Left renal pelvis (tissue), 4 donors: Measurements from ENCODE around the gene AGXT2. TPM values are rescaled to one million over a fixed set of nuclear protein-coding genes. Genes with fewer than 3 reads are reported as not detected.

ENCODE experiments used
- DNase-seq, 4 donors: peaks; one replicate each; pipeline ENCODE4 v3.0.0-alpha.2; 2013; ENCODE audit warnings: low read depth in 4 of 4, low spot score in 3 of 4
- polyA plus RNA-seq, 4 donors: library from polyadenylated mRNA; unstranded; fragments of 120-200 nt; gene quantifications; one replicate each; pipeline ENCODE4 v1.2.1, GENCODE V29; 2013; ENCODE audit not compliant: insufficient read length in 4 of 4

Gene AGXT2, protein sequence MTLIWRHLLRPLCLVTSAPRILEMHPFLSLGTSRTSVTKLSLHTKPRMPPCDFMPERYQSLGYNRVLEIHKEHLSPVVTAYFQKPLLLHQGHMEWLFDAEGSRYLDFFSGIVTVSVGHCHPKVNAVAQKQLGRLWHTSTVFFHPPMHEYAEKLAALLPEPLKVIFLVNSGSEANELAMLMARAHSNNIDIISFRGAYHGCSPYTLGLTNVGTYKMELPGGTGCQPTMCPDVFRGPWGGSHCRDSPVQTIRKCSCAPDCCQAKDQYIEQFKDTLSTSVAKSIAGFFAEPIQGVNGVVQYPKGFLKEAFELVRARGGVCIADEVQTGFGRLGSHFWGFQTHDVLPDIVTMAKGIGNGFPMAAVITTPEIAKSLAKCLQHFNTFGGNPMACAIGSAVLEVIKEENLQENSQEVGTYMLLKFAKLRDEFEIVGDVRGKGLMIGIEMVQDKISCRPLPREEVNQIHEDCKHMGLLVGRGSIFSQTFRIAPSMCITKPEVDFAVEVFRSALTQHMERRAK
- polyA plus RNA-seq = 10 to 100 TPM in 3 of 4 donors, 1 to 10 TPM in 1; 1.4 to 52.4 (median 39.9) TPM

DNA sequence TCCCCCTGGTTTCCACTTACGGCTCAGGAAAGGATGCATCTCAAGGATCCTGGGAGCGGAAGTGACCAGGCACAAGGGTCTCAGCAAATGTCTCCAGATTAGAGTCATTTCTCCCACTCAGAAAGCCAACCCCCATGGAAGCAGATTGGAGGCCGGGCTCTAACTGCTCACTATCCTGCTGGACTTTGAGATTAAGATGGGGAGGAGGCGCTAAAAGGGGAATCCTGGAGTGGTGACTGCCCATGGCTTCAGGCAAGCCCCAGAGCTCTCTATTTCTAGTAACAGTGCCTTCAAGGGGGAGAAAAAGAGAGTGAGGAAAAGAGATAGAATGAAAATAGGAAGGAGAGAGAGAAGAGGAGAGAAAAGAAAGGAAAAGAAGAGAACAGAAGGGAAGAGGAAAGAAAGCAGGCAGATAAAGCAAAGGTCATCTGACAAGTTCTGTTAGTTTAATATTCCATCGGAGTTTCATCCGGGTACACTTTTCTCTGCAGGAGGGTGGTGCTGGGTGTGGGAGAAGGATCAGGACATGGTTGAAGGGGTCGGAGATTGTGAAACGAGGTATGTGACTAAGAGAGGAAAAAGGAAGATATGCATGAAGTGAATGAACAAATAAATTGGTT lies at the start of gene AGXT2:
AGXT2 (minus strand) TSS at position 165 of the 620 bp plus-strand sequence; CDS start at position 108, 57 bp downstream.
- DNase-seq = peak in 1 of 4 donors; percentile 24

DNA sequence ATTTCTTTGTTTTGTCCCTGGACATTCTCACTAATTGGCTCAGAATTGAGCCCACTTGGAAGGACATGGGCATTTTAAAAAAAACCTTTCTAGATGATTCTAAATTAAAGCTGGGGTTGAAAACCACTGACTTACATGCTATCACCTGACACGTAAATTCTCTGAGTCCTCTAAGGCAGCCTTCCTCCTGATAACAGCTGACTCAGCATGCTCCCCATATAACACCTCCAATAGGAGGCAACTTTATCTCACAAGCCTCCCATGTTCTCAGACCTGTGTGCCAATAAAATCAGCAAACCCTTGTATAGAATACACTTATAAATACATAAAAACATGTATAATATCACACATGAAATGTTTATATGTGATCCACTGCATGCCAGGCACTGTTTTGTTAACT lies 49.2 kb upstream of the AGXT2 start:
- no peak for DNase-seq

DNA sequence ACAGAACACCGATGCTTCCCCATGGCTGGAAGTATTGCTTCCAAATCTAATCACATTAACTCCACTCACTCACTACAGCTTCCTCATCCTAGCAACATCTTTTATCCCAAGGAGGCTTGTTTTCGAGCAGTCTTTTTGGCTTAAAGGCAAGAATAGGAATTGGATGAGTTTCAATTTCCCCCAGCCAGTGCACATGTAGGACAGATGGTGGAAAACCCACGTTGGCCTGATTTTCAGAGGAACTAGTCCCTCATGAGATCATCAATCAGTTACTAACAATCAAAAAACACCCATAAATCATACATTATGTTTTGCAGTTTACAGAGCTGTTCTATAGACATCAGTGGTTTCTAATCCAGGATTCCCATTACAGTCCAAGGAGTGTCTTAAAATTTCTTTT lies 48.5 kb upstream of the AGXT2 start:
- no peak for DNase-seq

DNA sequence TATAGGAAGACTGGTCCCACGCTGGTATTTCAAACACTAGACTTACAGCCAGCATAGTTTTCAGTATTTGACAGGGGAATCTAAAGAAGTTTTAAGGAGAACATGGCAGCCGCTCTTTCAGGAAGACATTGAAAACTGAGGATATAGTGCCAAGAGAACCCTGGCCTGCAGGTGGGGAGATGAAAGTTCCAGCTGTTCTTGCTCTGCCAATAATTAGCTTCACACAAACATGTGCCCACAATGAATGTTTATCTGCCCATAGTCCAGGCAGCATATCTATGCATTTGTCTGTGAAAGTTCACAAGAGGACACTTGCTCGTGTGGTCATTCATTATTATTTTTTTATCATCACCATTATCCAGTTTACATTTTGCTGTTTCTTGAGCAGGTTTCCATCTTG lies 47.6 kb upstream of the AGXT2 start:
- DNase-seq = no peak

DNA sequence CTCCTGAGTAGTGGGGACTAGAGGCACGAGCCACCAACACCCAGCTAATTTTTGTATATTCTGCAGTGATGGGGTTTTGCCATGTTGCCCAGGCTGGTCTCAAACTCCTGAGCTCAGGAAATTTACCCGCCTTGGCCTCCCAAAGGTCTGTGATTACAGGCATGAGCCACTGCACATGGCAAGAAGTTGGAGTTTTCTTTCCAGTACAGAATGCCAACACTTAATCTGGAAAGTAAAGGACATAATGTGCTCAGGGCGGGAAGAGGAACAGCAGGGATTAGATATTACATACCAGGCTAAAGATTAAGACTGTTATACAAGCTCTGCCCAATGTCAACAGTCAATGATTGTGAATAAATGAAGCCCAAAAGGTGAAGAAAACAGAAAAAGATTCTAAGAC lies 47.2 kb upstream of the AGXT2 start:
- no peak for DNase-seq

DNA sequence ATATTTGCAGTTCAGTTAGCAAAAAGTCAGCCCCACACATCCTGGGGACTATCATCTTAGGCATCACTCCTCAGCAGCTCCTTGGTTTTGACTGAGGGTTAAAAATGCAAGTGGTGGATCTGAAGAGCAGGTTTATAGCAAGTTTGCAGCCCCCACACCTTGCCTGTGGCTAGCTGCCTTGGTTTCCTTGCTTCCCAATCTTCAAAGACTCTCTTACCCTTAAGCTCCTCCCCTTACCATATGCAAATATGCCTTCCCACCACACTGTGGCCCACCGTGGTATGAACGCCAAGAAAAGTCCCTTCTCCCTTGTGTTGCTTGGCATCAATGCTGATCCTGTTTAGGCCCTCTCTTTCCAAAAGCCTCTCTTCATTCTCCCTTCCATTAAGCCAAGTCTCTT lies 45.0 kb upstream of the AGXT2 start:
- DNase-seq = no peak

DNA sequence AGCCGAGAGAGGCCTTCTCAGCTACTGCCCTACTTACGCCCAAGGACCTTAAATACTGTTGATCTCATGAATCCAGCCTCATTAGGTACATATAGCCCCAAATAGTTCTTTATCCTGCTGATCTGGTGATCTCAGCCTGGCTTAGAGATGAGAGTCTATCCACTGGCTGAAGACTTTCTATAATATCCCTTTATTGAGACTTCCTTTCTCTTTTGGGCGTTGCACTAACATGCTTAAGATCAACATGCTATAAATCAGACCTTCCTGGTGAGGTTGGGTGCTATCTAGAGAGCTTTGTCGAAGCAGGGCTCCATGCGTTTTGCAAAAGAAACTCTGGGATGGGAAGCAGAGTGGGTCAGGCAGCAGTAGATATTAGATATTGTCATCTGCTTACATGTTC lies 44.0 kb upstream of the AGXT2 start:
- no peak for DNase-seq

DNA sequence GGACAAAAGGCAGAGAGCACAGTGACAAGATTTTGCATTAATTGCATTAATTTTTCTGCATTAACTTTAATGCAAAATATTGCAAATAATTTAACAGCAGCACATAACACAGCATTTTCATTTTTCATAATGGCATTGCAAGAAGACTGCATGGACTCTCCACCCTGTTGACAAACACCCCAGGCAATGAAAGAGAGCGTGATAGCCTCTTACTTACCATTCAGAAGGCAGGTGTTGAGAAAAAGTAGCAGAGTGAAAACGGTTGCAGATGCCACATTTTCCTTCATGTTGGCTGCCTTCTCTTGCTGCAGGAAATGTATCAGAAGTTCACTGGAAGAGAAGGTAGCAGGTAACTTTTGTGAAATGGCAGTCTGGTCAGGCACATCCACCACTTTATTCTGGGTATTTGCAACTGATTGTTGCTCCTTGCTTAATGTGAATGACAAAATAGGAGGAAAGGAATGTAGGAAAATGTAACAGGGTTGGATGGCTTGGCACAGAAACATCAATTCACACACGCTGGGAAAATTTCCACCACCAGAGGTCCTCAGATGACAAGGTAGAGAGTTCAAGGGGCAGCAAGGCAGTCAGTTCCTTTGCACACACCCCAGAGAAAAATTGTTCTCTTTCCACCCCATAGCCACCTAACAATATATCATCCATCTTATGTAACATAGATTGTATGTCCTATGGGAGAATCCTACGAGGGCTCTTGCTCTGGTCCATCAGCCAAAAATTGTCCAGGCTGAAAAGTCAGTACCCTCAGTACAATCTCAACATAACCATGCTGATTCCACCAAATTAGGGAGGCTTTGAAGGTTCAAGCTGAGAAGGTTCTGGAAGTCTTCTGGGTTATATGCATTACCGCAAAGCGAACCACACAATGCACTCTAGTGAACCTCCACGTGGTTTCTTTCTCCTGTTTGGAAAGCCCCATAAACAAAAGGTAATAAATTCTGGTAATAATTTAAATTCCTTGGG lies 41.9 kb upstream of the AGXT2 start:
- peak in 3 of 4 donors; percentile 27 to 38 (median 36) for DNase-seq

DNA sequence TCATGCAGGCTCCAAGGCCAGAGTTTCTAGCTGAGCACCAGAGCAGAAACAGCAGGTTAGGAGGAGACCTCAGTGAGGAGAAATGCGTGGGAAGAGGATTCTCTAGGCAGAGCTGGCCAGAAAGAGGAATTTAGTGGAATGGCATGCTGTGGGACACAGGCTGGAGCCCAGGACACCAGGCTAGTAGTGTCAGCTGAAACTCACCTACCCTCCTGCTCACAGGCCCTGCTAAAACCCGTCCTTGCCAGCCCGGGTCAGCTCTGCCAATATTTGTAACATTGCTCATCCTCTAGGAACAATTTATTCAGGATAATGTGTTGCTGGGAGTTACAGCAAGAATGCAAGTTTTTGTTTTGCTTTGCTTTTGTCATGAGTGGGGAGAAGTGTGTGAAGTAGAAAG lies 40.2 kb upstream of the AGXT2 start:
- no peak for DNase-seq

DNA sequence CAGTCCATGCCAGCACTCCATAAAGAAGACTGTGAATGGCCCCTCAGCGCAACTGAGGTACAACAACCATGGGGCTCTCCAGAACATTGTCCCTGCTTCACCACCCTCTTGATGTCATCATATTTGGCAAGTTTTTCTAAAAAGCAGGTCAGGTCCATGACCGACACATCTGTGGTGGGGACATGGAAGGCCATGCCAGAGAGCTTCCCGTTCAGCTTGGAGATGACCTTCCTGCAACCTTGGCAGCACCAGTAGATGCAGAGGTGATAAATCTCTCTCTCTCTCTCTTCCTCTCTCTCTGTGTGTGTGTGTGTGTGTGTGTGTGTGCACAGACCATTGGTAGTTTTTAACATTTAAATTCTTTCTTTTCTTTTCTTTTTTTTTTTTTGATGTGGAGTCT lies 35.4 kb upstream of the AGXT2 start:
- DNase-seq = no peak

DNA sequence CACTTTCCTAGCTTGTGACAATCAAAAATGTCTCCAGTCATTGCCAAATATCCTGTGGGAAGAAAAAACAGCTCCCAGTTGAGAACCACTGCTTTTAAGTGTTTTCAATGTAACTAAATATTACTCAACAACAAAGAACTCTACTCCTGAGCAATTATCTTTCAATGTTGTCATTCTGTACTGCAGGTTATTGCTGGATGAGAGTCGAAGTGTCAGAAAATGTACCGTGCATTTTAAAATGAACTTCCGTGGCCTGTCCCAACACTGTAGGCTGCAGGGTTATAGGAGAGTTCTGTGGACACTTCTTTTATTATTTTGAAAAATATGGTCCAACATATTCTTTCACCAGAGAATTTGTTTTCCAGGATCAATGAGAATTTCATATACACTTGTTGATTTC lies 34.8 kb upstream of the AGXT2 start:
- DNase-seq = no peak

DNA sequence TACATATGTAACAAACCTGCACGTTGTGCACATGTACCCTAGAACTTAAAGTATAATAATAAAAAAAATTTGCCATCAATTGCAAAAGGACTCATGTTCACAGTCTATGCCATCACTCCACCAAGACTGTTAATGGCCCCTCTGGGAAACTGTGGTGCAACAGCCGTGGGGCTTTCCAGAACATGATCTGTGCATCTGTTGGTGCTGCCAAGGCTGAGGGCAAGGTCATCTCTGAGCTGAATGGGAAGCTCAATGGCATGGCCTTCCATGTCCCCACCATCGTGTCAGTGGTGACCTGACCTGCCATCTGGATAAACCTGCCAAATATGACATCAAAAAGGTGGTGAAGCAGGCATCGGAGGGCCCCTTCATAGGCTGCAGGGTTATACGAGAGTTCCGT lies 33.4 kb upstream of the AGXT2 start:
- no peak for DNase-seq

DNA sequence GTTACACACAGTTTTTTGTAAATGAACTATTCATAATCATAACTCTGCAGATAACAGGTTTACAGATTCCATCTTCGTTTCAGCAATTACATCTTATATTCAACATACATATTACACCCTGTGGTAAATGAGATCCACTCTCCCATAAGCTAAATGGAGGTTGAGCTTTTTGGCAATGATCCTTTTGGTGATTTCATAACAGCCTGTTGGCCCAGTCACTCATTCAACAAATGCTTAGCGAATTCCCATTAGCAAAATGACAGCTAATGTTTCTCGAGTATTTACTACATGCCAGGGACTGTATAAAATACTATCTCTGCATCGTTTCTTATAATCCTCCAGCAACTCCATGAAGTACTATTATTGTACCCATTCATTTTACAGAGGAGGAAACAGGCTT lies 25.4 kb upstream of the AGXT2 start:
- no peak for DNase-seq

DNA sequence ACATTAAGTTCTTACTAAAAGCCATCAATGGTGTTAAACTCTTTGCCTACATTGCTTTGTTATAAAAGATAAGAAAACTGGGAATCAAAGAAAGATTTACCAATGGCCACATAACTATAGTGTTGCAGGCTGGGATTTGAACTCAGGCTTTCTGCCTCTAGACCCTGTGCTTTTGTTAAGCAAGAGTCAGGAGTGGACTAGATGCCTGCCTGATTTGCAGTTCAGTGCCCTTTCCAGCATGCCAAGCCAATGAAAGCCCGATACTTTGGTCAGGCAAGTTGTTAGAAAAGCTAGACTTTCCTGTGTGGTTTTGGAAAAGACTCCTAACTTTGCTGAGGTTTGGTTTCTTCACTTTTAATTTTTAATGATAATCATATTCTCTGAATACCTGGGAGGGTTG lies 21.4 kb upstream of the AGXT2 start:
- DNase-seq = no peak

DNA sequence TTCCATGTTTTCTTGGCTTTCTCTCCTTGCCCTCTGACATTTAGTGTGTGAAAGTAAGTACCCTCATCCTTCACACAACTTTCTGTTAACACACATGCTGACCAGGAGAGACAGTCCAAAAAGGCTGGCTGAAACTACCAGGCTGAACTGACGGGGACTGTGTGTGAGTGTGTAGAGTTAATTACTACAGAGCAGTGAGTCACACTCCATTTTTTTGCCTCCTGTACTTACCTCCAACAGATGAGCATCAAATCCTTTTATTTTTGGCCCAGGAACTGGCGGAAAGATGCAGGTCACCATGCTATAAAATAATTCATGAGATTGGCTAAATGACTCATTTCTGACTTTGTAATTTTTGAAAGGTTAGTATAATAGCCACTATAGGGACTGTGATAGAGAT lies 20.2 kb upstream of the AGXT2 start:
- no peak for DNase-seq

DNA sequence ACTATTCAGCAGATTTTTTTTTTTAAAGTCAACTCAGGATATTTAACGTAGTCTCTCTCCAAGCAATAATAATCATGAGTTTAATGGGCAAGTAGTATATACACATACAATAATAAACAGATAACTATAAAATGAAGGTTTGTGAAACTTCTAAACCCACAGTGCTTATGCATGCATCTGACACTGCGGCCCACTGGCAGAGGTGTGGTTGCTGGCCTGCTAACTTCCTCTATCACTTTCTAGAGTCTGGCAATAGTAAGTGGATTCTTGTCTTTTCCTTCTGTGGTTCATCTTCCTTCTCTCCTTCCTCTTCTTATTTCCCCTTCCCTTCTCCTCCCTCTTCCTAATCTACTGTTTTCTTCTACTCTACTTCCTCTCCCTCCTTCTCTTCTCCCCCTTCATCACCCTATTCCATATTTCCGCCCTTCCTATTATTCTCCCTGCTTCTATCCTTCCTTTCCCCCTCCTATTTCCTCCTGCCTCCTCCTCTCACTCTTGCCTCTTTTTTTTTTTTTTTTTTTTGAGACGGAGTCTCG lies 18.6 kb upstream of the AGXT2 start:
- no peak for DNase-seq

DNA sequence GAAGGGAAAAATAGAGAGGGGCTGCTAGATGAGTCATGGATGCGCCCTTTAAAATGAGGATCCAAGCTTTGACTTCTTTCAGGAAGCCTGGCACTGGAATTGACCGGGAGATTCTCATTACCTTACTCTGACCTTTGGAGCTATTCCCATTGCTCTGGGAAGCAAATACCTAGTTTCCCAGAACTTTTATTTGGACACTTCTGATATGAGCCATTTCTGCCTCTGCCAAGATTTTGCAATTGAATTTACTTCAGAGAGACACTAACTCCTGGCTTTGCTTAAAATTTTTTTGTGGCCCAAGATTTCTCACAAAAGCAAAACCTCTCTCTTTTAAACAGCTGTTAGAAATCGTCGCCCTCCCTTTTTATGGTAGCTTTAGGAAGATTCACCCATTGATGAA lies 15.7 kb upstream of the AGXT2 start:
- DNase-seq = no peak

DNA sequence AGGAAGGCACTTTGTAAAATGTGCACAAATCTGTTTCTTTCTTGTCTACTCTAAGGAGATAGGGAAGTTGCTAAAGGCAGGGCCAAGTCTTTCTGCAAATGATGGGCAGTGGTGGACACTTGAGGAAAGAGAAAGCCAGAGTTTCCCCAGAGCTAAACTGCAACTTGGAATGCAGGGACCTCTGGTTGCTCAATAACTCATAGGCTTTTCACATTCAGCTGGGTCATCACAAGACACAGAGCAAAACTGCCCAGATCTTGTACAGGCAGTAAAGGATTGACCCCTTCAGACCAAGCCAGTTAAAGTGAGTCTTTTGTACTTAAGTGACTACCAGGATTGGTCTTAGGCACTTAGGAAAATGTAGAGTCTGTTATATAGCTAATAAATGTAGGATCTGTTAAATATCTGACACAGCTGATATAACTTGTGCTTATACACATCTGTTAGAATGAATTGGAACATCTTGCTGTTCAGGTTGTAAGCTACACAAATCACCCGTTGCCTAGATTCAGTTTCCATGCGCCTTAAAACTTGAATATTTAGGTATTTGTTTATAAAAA lies 13.5 kb upstream of the AGXT2 start:
- peak in 1 of 4 donors; percentile 16 for DNase-seq

DNA sequence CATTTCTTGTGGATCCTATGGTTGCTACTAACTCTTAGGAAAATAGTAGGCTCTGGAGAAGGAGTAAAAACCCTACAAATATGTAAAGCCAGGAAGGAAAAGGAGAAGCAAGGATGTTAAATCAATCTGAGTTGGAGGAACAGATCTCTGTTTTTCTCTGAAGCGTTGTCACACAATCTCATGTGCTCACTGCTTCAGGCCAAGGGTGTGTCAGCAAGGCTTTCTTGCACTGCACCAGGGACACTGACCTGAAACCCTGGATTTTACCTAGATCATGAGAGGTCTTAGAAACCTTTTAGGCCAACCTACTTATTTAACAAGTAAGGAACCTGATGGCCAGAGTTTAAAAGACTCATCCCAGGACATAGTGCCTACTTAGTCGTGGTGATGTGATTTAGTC lies 12.5 kb upstream of the AGXT2 start:
- no peak for DNase-seq

DNA sequence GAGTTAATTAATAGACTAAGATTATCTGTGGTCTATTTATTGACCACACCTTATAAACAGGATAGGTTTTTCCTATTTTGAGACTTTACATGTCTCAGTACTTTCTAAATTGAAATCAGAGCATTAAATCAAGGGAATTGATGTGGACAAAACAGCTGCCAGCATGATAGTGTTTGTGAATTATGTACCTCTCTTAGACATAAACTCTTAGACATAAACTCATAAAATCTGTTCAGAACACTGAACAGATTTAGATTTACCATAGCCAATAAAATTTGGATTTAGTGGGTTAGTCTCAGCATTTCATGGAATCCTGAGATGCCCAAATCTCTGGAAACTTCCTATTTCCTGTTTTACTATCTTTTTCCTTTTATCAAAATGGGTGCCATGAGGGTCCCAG lies 11.5 kb upstream of the AGXT2 start:
- no peak for DNase-seq
